Measurements from ENCODE around the gene CLCN3.

CLCN3 gene

DNA sequence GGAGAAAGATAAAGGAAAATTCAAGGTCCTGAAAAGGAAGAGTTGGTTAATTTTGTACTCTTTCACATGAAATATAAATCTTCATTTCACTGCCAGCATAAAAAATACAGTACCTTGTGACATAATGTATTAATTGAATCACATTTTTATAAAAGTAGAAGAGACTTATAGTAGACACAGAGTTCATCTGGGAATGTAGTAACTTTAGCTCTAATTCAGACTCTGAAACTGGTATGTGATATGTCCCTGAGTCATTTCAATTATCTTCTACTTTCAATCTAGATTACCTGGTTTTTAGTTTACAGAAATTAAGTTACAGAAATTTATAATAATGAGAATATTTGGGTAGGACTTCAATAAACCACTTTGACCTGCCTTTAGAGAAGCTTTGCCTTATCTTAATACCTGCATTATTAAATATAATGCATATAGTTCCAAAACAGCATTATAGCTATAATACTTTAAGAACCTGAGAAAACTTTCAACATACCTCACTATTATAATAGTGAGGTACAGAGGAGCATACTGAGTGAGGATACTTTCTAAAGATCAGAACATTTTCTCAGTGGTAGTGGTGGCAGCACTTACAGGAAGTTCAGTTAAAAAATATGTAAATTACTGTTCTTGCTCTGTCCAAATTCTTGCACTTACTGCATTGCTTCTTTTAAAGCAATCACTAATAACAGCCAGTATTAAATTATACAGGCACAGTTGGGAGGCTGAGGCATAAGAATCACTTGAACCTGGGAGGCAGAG lies 19.2 kb upstream of the CLCN3 start:
- no peak for FAIRE-seq
- TF ChIP-seq POLR2AphosphoS5 (IDR thresholded peaks at IDR 0.05; ENCODE audit: low read depth, low read length) (no peak), SPI1 (IDR thresholded peaks at IDR 0.05; ENCODE audit: low read depth, low read length) (no peak), POLR2A (IDR thresholded peaks at IDR 0.05; ENCODE audit: low read depth, low read length) (no peak), PAX5 (IDR thresholded peaks at IDR 0.05; ENCODE audit: insufficient read depth, low read length, severe bottlenecking) (no peak), TAF1 (IDR thresholded peaks at IDR 0.05; ENCODE audit: low read depth, low read length) (no peak), POU2F2 (IDR thresholded peaks at IDR 0.05; ENCODE audit: low read depth, low read length) (no peak)
- no peak for DNase-seq (ENCODE audit: insufficient read length, low spot score)

DNA sequence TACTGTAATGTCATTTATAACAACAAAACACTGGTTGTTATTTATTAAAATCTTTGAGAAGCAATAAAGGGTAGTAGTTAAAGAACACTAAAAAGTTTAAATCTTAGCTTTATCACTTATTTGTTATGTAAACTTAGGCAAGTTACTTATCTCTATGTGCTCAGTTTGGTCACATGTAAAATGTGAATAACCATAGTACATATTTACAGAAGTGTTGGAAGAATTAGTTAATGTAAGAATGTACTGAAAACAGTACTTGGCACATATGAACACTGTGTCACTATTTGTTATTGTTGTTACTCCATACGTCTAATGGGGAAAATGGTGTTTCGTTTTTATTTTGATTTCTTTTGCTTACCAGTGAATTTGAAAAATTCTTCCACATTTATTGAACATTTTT lies 17.1 kb upstream of the CLCN3 start:
- TF ChIP-seq SPI1 (IDR thresholded peaks at IDR 0.05; ENCODE audit: low read depth, low read length): no peak
- TF ChIP-seq POU2F2 (IDR thresholded peaks at IDR 0.05; ENCODE audit: low read depth, low read length): no peak
- no peak for TF ChIP-seq POLR2A (IDR thresholded peaks at IDR 0.05; ENCODE audit: low read depth, low read length)
- no peak for TF ChIP-seq PAX5 (IDR thresholded peaks at IDR 0.05; ENCODE audit: insufficient read depth, low read length, severe bottlenecking)
- TF ChIP-seq TAF1 (IDR thresholded peaks at IDR 0.05; ENCODE audit: low read depth, low read length): no peak
- TF ChIP-seq POLR2AphosphoS5 (IDR thresholded peaks at IDR 0.05; ENCODE audit: low read depth, low read length): no peak
- FAIRE-seq: no peak
- DNase-seq (ENCODE audit: insufficient read length, low spot score): no peak

DNA sequence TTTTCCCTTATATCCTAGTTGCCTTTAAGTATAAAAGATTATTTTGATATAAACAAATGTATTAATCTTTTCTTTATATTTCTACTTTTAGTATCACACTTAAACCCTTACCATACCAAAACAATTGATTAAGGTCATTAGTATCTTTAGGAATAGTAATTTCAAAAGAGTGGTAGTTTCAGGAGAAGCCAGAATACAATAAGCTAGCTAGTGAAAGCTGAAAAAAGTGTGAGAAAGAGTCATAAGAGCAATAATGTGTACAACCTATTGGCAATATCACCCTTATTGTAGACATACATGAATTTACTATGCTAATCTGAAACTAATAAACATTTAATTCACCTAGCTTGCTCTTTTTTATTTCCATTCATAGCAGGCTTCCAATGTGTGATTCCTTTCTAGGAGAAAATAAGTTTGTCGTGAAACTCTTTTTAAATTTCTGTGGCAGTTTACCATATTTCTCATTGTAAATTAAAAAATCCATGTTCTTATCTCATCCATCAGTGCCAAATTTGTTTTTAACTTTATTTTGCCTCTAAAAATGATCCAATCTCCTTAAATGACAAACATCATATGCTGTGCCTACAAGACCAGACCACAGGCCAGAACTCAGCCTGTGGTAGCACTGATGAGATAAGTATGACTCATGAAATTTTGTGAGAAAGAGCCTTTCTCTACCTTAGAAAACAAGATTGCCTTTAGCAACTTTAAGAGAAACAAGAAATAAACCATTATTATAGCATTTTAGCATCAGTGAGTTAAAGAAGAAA lies 16.1 kb upstream of the CLCN3 start:
- FAIRE-seq (no peak), DNase-seq (ENCODE audit: insufficient read length, low spot score) (no peak)

DNA sequence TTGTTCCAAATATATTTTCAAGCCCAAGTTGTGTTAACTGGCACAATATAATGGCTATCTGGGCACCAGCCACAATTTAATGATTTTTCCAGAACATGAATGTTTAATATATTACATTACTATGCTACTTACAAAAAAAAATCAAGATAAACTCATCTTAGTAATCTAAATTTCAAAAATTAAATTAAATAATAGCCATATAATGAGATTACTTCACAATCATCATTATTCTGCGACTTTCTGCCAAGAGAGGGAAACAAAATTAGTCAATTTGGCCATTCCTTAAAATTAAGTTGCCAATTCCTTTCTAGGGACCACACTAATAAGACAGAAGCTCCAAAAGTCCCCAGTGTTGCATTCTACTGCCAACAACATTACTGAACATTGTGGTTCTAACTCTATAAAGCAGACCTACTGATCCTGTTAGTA lies 15.5 kb upstream of the CLCN3 start:
- FAIRE-seq: no peak
- TF ChIP-seq POU2F2 (IDR thresholded peaks at IDR 0.05; ENCODE audit: low read depth, low read length) (no peak), POLR2AphosphoS5 (IDR thresholded peaks at IDR 0.05; ENCODE audit: low read depth, low read length) (no peak), SPI1 (IDR thresholded peaks at IDR 0.05; ENCODE audit: low read depth, low read length) (no peak), PAX5 (IDR thresholded peaks at IDR 0.05; ENCODE audit: insufficient read depth, low read length, severe bottlenecking) (no peak), TAF1 (IDR thresholded peaks at IDR 0.05; ENCODE audit: low read depth, low read length) (no peak), POLR2A (IDR thresholded peaks at IDR 0.05; ENCODE audit: low read depth, low read length) (no peak)

More for the DNA sequence above, 16.1 kb upstream of the CLCN3 start:
- TF ChIP-seq POLR2AphosphoS5 (IDR thresholded peaks at IDR 0.05; ENCODE audit: low read depth, low read length): no peak
- no peak for TF ChIP-seq TAF1 (IDR thresholded peaks at IDR 0.05; ENCODE audit: low read depth, low read length)
- TF ChIP-seq SPI1 (IDR thresholded peaks at IDR 0.05; ENCODE audit: low read depth, low read length): no peak
- no peak for TF ChIP-seq POU2F2 (IDR thresholded peaks at IDR 0.05; ENCODE audit: low read depth, low read length)
- no peak for TF ChIP-seq POLR2A (IDR thresholded peaks at IDR 0.05; ENCODE audit: low read depth, low read length)
- no peak for TF ChIP-seq PAX5 (IDR thresholded peaks at IDR 0.05; ENCODE audit: insufficient read depth, low read length, severe bottlenecking)

DNA sequence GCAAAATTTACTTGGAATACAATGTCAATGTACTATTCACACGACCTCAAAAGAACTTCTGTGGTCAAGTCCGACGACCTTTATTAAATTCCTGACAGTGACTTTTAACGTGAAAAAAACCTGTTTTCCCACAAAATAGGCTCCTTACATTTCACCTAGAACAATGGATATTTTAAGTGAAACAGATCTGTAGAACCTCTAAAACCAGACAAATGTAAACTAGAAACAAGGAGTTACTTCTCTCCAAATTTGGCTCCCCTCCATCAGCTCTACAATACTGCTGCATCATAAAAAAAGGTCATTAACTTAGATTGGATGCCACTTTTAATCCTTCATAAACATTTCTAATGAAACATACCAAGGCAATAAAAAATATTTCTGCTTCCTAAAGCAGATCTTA lies 9.2 kb upstream of the CLCN3 start:
- DNase-seq (ENCODE audit: insufficient read length, low spot score): no peak
- TF ChIP-seq TAF1 (IDR thresholded peaks at IDR 0.05; ENCODE audit: low read depth, low read length) (no peak), POLR2AphosphoS5 (IDR thresholded peaks at IDR 0.05; ENCODE audit: low read depth, low read length) (no peak), POU2F2 (IDR thresholded peaks at IDR 0.05; ENCODE audit: low read depth, low read length) (no peak), PAX5 (IDR thresholded peaks at IDR 0.05; ENCODE audit: insufficient read depth, low read length, severe bottlenecking) (no peak), POLR2A (IDR thresholded peaks at IDR 0.05; ENCODE audit: low read depth, low read length) (no peak), SPI1 (IDR thresholded peaks at IDR 0.05; ENCODE audit: low read depth, low read length) (no peak)
- FAIRE-seq: no peak

More for the DNA sequence above, 15.5 kb upstream of the CLCN3 start:
- no peak for DNase-seq (ENCODE audit: insufficient read length, low spot score)

DNA sequence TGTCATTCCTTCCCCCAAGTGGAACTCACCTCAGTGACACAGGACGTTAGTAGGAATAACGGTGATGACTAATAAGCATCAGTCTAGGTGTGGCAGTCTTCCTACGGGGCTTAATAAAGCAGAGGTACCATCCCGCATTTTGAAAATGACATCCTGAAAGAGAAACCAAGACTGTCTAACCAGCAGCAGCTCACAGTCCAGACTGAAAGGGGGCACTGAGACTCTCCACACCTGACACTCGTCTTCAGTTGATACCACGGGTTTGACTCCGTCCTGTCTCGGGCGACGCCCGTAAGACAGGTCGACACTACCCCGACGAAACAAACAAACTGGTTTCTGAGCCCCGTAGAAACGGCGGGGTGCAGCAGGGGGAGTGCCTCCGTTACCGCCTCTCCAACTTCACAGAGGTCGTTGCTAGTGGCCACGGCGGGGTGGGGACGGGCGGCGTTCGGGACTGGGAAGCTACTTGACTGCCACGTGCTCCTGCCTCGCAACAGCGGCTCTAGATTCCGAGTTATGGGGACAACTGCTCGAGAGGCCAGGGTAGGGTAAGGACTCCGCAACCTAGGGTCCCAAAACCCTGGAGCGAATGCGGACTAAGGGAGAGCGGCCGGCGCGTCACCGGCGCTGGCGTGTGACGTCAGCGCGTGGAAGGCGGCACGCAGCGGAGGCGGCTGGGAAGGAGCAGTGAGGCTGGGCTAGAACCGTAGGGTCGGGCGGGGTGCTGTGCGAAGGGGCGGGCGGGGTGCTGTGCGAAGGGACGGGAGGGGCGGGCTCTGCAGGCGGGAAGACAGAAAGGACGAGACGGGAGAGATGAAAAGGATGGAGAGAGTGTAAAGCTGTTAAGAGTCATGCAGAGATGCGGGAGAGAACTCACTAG lies 8.1 kb upstream of the CLCN3 start, which contains the start of gene NEK1:
TSS of gene NEK1 (minus strand) at position 593 of the 880 bp plus-strand sequence. CDS start 9,953 bp downstream, outside the sequence.
- TF ChIP-seq PAX5 (IDR thresholded peaks at IDR 0.05; ENCODE audit: insufficient read depth, low read length, severe bottlenecking) (no peak), TAF1 (IDR thresholded peaks at IDR 0.05; ENCODE audit: low read depth, low read length) (peak; percentile 63), POU2F2 (IDR thresholded peaks at IDR 0.05; ENCODE audit: low read depth, low read length) (no peak), POLR2AphosphoS5 (IDR thresholded peaks at IDR 0.05; ENCODE audit: low read depth, low read length) (peak; percentile 89), POLR2A (IDR thresholded peaks at IDR 0.05; ENCODE audit: low read depth, low read length) (peak; percentile 84), SPI1 (IDR thresholded peaks at IDR 0.05; ENCODE audit: low read depth, low read length) (no peak)
- DNase-seq (ENCODE audit: insufficient read length, low spot score) (peak; percentile 63), FAIRE-seq (peak; percentile 98)

DNA sequence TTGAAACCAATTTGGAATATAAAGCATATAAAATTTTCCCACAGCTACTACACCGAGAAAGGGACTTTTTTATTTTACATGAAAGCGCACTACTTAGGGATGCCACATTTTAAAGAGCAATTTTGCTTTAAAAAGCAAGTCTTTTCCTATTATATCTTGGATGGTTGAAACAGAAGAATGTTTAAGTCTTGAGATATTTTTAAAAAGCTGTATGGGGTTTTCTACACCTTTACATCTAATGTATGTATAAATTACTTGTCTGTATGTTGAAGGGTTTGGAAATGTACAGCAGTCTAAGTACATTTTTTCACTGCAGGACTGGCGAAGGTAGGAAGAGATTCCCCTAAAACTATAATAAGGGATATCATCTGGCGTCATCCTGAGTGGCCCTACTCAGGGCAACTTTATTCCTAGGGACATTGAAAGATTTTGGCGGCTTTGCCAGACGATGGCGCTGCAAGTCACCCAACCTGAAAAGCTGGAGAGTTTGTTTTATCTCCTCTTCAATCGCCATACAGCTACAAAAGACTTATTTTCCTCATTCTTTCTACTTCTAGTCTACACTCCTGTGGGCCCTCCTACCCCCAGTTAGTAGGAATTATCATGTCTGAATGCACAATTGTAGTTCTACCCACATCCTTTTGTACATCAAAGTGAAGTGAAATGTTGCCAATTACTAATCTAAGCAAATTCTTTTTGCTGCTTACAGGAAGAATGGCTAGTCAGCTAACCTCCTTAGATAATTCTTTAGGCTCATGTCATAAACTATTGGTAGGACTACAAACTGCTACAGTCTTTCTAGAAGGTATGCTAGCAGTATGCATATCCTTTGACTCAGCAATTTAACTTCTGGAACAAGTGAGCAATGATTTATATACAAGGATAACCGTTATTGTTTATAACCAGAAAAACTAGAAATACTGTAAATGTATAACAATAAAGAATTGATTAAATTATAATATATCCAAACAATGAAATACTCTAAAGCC lies 7.2 kb upstream of the CLCN3 start:
- FAIRE-seq (peak; percentile 78), DNase-seq (ENCODE audit: insufficient read length, low spot score) (no peak)
- no peak for TF ChIP-seq TAF1 (IDR thresholded peaks at IDR 0.05; ENCODE audit: low read depth, low read length)
- no peak for TF ChIP-seq PAX5 (IDR thresholded peaks at IDR 0.05; ENCODE audit: insufficient read depth, low read length, severe bottlenecking)
- TF ChIP-seq SPI1 (IDR thresholded peaks at IDR 0.05; ENCODE audit: low read depth, low read length): no peak
- no peak for TF ChIP-seq POU2F2 (IDR thresholded peaks at IDR 0.05; ENCODE audit: low read depth, low read length)
- TF ChIP-seq POLR2AphosphoS5 (IDR thresholded peaks at IDR 0.05; ENCODE audit: low read depth, low read length): no peak
- no peak for TF ChIP-seq POLR2A (IDR thresholded peaks at IDR 0.05; ENCODE audit: low read depth, low read length)

All from GM12891 (cell line).